NB4 (cell line): ENCODE measurements around the gene GDI2.

Source experiments
- CTCF ChIP-seq: IDR thresholded peaks from one replicate; pipeline ENCODE4 v1.5.1; 2012; ENCODE audit warnings: low read depth, low read length
- MYC ChIP-seq: IDR thresholded peaks from 2 replicates; pipeline ENCODE4 v1.6.1; 2011; ENCODE audit warnings: low read depth, low read length
- POLR2A ChIP-seq: IDR thresholded peaks from 2 replicates; pipeline ENCODE4 v1.6.1; 2011; ENCODE audit warnings: mild to moderate bottlenecking; ENCODE audit not compliant: insufficient read length; ENCODE audit errors: extremely low read depth
- TF ChIP-seq, protein P1 (sequence below): IDR thresholded peaks from 2 replicates; pipeline ENCODE4 v1.6.1; 2011; ENCODE audit warnings: low read depth, low read length

- no peak for TF ChIP-seq CTCF
- TF ChIP-seq POLR2A = no peak
- TF ChIP-seq, protein P1, sequence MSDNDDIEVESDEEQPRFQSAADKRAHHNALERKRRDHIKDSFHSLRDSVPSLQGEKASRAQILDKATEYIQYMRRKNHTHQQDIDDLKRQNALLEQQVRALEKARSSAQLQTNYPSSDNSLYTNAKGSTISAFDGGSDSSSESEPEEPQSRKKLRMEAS = no peak
- TF ChIP-seq MYC = no peak
These were observed 81.1 kb downstream of the GDI2 start for GRCh38 chr10:5732141-5732540.
